HFF-Myc (cell line): ENCODE results near the gene FAM174C.
A peak's percentile ranks its signal among the peaks of the same experiment; 100 is the strongest.

ENCODE experiments used
- DNase-seq: peaks from one replicate; pipeline ENCODE4 v3.0.0-alpha.2; 2011; ENCODE audit warnings: low read depth; ENCODE audit errors: extremely low read depth
- H3K4me3 ChIP-seq: replicated peaks from 2 replicates; pipeline ENCODE4 v1.5.1; 2011; ENCODE audit warnings: low read depth, mild to moderate bottlenecking, control low read depth, low read length
- CTCF ChIP-seq: IDR thresholded peaks from 2 replicates; pipeline ENCODE4 v1.5.1; 2012; ENCODE audit warnings: mild to moderate bottlenecking, low read depth, low read length, control low read depth; ENCODE audit errors: missing control alignments

Gene FAM174C

DNA sequence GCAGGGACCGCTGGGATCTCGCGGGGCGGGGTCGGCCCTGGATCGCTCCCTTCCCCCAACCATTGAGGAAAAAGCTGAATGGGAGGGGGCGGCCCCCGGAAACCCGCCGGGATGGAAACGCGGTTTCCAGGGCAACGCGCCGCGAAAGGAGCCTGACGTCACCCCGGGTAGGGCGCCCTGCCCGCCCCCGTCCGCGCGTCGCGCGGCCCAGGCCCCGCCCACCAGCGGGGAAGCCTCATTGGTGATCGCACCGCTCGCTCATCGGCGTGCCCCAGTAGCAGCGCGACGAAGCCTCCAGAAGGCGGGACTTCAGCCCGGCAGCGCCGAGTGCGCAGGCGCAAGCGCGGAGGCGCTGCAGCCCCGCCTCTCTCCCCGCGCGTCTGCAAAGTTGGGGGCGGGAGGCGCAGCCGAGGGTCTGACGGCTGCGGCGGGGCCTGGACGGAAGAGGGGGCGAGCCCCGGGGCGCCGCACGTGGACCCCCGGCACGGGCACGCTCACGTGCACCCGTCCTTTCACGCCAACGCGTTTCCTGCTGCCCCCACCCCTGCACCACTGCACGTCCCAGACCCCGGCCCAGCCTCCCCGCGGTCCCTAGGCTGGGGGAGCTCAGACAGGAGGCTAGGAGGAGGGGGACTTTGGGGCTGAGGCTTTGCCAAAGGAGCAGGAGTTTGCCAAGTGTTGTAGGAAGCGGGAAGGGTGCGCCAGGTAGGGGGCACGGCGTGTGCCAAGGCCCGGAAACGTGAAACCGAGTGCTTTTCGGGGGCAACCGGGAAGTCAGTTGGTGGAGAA is 14.4 kb upstream of the FAM174C start:
- H3K4me3 ChIP-seq, result peak overlapping the region; percentile 70
- DNase-seq, result peak; percentile 87
- no peak for TF ChIP-seq CTCF

GRCh38 chr19:1261538-1261797 is 13.9 kb upstream of the FAM174C start:
- TF ChIP-seq CTCF, result no peak
- H3K4me3 ChIP-seq, result peak overlapping the region; percentile 70
- no peak for DNase-seq

GRCh38 chr19:1261798-1262622 is 13.3 kb upstream of the FAM174C start:
- H3K4me3 ChIP-seq, result peak overlapping the region; percentile 70
- TF ChIP-seq CTCF, result no peak
- no peak for DNase-seq

- TF ChIP-seq CTCF, result no peak
- peak overlapping the region; percentile 70 for H3K4me3 ChIP-seq
- no peak for DNase-seq
These were observed 12.7 kb upstream of the FAM174C start for GRCh38 chr19:1262623-1263123.

- no peak for DNase-seq
- H3K4me3 ChIP-seq, result peak overlapping the region; percentile 70; the same call in 1 of the 2 replicates
- TF ChIP-seq CTCF, result no peak
These were observed 12.1 kb upstream of the FAM174C start for GRCh38 chr19:1263188-1263587.

GRCh38 chr19:1264801-1265614 is 10.3 kb upstream of the FAM174C start:
- DNase-seq, result peak; percentile 51

More at GRCh38 chr19:1264801-1265614, 10.3 kb upstream of the FAM174C start:
- no peak for TF ChIP-seq CTCF
- no peak overlapping the region for H3K4me3 ChIP-seq
